ENCODE measurements around the gene ANKMY1. TPM values are rescaled to one million over a fixed set of nuclear protein-coding genes. Genes with fewer than 3 reads are reported as not detected.

Gene ANKMY1
- total and polyA plus RNA-seq, 2 of the 13 experiments (the other 11 are each of a cell fraction or from before 2014, with no cell fraction given) = 11.7 to 18.8 TPM

- no peaks in the 10 kb centered on the region for H3K9me3 ChIP-seq (ENCODE audit: low read length)
- H3K4me3 ChIP-seq (replicated peaks in 1 of 3; ENCODE audit: insufficient read depth in 1 of 3, low read depth in 2 of 3, low read length in 3 of 3) = no peak overlapping the region
- no peak for FAIRE-seq
- intact Hi-C loops (cut with micrococcal nuclease; ENCODE audit: unreplicated experiment) (no loop called here), in situ Hi-C loops (cut with HindIII; ENCODE audit: extremely low pct_ligation_motif_present, low pct_unique_long_range_greater_than_20kb) (loop anchor here (25.0 kb wide), 1 partner anchor 658 kb away; no protein-coding TSS in a partner anchor)
- no peak for DNase-seq (ENCODE audit: low spot score)
- H3K4me1 ChIP-seq (ENCODE audit: insufficient read depth, low read length) = peaks cover 33% of the 10 kb centered on the region
- 96% methylated on average over 7 of the region's 7 CpGs for WGBS (ENCODE audit: low lambda C conversion rate)
- CTCF ChIA-PET (ENCODE audit: low intra/inter-chr PET ratio, low total read pairs) = no interaction called here
- no peaks in the 10 kb centered on the region for H3K27me3 ChIP-seq (ENCODE audit: control insufficient read depth in 1 of 2, insufficient read depth in 2 of 2, low read length in 2 of 2)
- H3K79me2 ChIP-seq (ENCODE audit: insufficient read depth, low read length) = peaks cover 17% of the 10 kb centered on the region
- no peaks in the 10 kb centered on the region for H4K20me1 ChIP-seq (ENCODE audit: insufficient read depth, low read length)
- no TSS peak for BruUV-seq (replicated peaks)
- no peak overlapping the region for H2AFZ ChIP-seq (ENCODE audit: low read length)
- TF ChIP-seq ZNF12 (CRISPR knock-in tag; IDR thresholded peaks at IDR 0.05) (no peak), ZKSCAN5 (CRISPR knock-in tag; IDR thresholded peaks at IDR 0.05) (no peak), CREB1 (IDR thresholded peaks at IDR 0.05) (no peak), CREB1 (CRISPR knock-in tag; IDR thresholded peaks at IDR 0.05) (no peak), HMG20A (CRISPR knock-in tag; IDR thresholded peaks at IDR 0.05; ENCODE audit: borderline replicate concordance) (no peak), ZNF235 (CRISPR knock-in tag; IDR thresholded peaks at IDR 0.05; ENCODE audit: borderline replicate concordance) (no peak), ZNF160 (CRISPR knock-in tag; IDR thresholded peaks at IDR 0.05) (no peak)
- H3K27ac ChIP-seq (ENCODE audit: extremely low read length, insufficient read depth, low read length) = no peak overlapping the region
- ATAC-seq = no peak
- POLR2A ChIA-PET = interaction anchor here (2.3 kb wide), 1 partner anchor 11 kb away, joined by 6 read pairs; no protein-coding TSS in a partner anchor
- no peak overlapping the region for H3K9ac ChIP-seq (ENCODE audit: insufficient read depth, low read depth, low read length)
- peaks cover 18 to 45% of the 10 kb centered on the region in 2 experiments for H3K36me3 ChIP-seq (replicated peaks in 1 of 2; ENCODE audit: control insufficient read depth in 1 of 2, insufficient read depth in 2 of 2, low read length in 2 of 2)
- no peak overlapping the region for H3K4me2 ChIP-seq (ENCODE audit: low read depth, low read length)
Observed at GRCh38 chr2:240553956-240554480, 3.8 kb downstream of the ANKMY1 start.

- H3K27ac ChIP-seq (ENCODE audit: extremely low read length, insufficient read depth, low read length) = no peak overlapping the region
- no peaks in the 10 kb centered on the region for H4K20me1 ChIP-seq (ENCODE audit: insufficient read depth, low read length)
- in situ Hi-C loops (cut with HindIII; ENCODE audit: extremely low pct_ligation_motif_present, low pct_unique_long_range_greater_than_20kb) (loop anchor here (25.0 kb wide), 1 partner anchor 660 kb away; no protein-coding TSS in a partner anchor), intact Hi-C loops (cut with micrococcal nuclease; ENCODE audit: unreplicated experiment) (no loop called here)
- BruUV-seq (replicated peaks) = no TSS peak
- ATAC-seq = no peak
- H3K27me3 ChIP-seq (ENCODE audit: control insufficient read depth in 1 of 2, insufficient read depth in 2 of 2, low read length in 2 of 2) = no peaks in the 10 kb centered on the region
- H2AFZ ChIP-seq (ENCODE audit: low read length) = no peak overlapping the region
- ChIA-PET POLR2A (no interaction called here), CTCF (ENCODE audit: low intra/inter-chr PET ratio, low total read pairs) (no interaction called here)
- WGBS (ENCODE audit: low lambda C conversion rate) = 74% methylated on average over 1 of the region's 1 CpG
- no peak for FAIRE-seq
- no peak overlapping the region for H3K9ac ChIP-seq (ENCODE audit: insufficient read depth, low read depth, low read length)
- peaks cover 17 to 41% of the 10 kb centered on the region in 2 experiments for H3K36me3 ChIP-seq (replicated peaks in 1 of 2; ENCODE audit: control insufficient read depth in 1 of 2, insufficient read depth in 2 of 2, low read length in 2 of 2)
- peaks cover 11% of the 10 kb centered on the region for H3K79me2 ChIP-seq (ENCODE audit: insufficient read depth, low read length)
- H3K4me2 ChIP-seq (ENCODE audit: low read depth, low read length) = no peak overlapping the region
- H3K4me1 ChIP-seq (ENCODE audit: insufficient read depth, low read length) = peaks cover 25% of the 10 kb centered on the region
- no peak overlapping the region for H3K4me3 ChIP-seq (replicated peaks in 1 of 3; ENCODE audit: insufficient read depth in 1 of 3, low read depth in 2 of 3, low read length in 3 of 3)
- DNase-seq (ENCODE audit: low spot score) = no peak
- H3K9me3 ChIP-seq (ENCODE audit: low read length) = no peaks in the 10 kb centered on the region
- TF ChIP-seq ZNF598 (CRISPR knock-in tag; IDR thresholded peaks at IDR 0.05; ENCODE audit: borderline replicate concordance) (no peak), TIGD3 (CRISPR knock-in tag; IDR thresholded peaks at IDR 0.05; ENCODE audit: borderline replicate concordance) (no peak), TBL1XR1 (IDR thresholded peaks at IDR 0.05; ENCODE audit: borderline replicate concordance, low read length, partially characterized antibody) (no peak), BORCS8-MEF2B (CRISPR knock-in tag; IDR thresholded peaks at IDR 0.05) (no peak), SPEN (CRISPR knock-in tag; IDR thresholded peaks at IDR 0.05; ENCODE audit: low read depth) (no peak), ZNF124 (CRISPR knock-in tag; IDR thresholded peaks at IDR 0.05) (no peak), SRY (CRISPR knock-in tag; IDR thresholded peaks at IDR 0.05) (no peak), JUN (CRISPR knock-in tag; IDR thresholded peaks at IDR 0.05) (no peak), ZNF619 (CRISPR knock-in tag; IDR thresholded peaks at IDR 0.05) (no peak)
- TF ChIP-seq, protein P1, sequence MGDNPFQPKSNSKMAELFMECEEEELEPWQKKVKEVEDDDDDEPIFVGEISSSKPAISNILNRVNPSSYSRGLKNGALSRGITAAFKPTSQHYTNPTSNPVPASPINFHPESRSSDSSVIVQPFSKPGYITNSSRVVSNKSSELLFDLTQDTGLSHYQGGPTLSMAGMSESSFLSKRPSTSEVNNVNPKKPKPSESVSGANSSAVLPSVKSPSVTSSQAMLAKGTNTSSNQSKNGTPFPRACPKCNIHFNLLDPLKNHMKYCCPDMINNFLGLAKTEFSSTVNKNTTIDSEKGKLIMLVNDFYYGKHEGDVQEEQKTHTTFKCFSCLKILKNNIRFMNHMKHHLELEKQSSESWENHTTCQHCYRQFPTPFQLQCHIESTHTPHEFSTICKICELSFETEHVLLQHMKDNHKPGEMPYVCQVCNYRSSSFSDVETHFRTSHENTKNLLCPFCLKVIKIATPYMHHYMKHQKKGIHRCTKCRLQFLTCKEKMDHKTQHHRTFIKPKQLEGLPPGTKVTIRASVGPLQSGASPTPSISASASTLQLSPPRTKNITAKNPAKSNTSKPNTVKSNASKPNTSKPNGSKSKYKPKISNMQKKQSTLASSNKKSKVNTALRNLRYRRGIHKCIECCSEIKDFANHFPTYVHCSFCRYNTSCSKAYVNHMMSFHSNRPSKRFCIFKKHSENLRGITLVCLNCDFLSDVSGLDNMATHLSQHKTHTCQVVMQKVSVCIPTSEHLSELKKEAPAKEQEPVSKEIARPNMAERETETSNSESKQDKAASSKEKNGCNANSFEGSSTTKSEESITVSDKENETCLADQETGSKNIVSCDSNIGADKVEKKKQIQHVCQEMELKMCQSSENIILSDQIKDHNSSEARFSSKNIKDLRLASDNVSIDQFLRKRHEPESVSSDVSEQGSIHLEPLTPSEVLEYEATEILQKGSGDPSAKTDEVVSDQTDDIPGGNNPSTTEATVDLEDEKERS (CRISPR knock-in tag; IDR thresholded peaks at IDR 0.05) = no peak
Observed at GRCh38 chr2:240551811-240552210, 6.0 kb downstream of the ANKMY1 start.

Measured in HepG2 (cell line).